ENCODE results near the gene FHL1.
"Not testable (repeated sequence)": the region's sequence is repeated elsewhere in the genome, so short reads cannot be mapped to it uniquely, and the experiment has no call there.

Gene FHL1

DNA sequence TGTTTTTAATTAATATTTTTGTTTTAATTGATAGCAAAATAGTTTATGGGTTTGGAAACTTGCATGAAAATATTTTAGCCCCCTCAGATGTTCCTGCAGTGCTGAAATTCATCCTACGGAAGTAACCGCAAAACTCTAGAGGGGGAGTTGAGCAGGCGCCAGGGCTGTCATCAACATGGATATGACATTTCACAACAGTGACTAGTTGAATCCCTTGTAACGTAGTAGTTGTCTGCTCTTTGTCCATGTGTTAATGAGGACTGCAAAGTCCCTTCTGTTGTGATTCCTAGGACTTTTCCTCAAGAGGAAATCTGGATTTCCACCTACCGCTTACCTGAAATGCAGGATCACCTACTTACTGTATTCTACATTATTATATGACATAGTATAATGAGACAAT lies 63.5 kb downstream of the FHL1 start:
- DNase-seq = no peak

DNA sequence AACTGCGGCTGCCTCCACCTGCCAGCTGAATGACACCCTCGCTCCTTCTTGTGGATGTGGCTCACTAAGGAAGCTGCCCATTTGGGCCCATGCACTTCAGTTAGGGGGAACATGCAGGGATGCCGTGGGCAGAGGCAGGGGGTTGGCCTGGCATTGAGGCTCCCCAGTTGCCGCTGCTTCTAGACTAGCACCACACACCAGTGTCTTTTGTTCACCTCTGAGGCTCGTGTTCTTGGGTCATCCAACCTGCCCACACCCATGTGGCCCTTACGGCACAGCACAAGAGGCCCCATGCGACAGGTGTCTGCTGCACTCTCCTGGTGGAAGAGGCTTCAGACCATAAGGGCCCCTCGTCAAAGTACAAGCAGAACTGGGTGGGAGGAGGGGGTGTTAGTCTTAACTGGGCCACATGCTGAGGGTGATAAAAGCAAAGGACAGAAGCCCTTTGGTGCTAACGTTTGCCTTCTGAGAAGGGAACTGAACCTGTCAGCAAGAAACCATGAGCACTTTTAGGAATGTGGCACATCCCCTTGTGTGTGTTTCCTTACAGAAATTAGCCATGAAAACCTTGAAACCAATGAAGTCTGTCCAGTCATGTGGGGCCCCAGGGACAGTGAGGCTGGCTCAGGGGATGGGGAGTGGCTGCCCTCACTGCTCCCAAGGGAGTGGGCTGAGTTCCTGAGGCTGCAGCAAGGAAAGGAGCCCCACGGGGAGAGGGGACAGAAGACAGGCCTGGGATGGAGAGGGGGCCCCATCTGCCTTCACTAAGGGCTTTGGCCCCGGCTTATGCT lies 64.6 kb downstream of the FHL1 start:
- DNase-seq = no peak

DNA sequence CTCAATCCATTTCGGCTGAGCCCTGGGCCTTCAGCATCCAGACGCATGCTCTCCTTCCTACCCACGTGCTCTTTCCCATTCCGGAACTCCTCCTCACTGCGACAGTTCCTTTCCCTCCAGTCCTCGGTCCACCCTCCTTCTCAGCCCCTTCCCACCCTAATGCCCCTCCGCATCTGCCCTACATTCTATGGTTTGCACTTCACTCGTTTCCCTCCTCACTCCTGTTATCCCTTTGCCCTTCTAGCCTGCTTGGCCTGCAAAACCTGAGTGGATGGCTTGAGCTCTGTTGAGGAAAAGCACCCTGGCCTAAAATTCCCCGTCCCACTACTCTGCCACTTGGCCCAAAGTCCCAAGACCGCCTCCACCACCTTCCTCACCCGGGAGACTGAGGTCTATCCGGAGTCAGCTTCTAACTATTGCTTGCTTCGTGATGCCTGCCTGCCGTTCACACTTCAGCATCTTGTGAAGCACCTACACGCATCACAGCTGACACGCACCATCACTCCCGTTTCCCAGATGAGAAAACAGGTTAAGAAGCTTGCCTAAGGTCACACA lies 65.3 kb downstream of the FHL1 start:
- DNase-seq = no peak

DNA sequence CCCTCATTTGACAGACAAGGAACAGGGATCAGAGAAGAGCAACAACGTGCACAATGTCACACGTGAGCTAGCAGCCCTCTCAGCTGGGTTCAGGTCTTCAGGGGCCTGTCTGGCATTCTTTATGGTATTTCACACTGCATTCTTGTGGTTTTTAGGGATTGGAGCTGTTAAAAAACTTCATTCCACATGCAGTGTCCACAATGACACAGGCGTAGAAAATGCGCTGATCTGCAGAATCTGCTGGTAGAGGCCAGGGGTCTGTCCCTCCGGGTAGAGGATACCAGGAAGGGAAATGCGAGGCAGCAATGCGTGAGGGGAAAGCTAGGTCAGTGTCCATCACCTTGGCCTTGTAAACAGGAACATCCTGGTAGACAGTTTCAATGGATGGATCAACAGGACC lies 67.2 kb downstream of the FHL1 start:
- no peak for DNase-seq

DNA sequence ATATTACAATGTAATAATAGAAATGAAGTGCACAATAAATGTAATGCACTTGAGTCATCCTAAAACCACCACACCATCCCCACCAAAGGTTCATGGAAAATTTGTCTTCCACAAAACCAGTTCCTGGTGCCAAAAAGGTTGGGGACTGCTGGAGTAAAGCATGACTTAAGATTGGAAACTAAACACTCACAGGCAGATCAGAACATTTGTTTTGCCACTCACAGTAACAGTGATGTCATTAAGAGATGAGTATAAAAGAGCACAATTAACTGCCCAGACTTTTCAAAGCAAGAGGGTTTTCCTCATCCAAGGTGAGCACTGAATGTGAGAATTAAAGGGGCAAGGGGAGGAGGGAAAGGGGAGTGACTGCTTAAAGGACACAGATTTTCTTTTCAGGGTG lies 68.2 kb downstream of the FHL1 start:
- no peak for DNase-seq

DNA sequence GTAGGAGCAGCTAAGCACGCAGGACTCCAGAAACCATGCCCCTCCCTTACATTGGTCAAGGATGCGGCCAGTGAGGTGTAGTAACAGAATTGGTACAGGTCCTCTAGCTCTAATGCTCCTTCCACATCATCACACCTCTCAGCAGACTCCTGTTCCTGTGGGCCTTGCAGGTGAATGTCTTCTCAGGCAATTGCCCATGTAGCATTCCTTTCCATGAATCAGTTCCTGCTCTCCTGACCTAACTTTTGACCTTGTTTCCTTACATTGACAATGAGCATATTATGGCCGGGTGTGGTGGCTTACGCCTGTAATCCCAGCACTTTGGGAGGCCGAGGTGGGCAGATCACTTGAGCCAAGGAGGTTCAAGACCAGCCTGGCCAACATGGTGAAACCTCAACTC lies 72.6 kb downstream of the FHL1 start:
- DNase-seq = no peak

DNA sequence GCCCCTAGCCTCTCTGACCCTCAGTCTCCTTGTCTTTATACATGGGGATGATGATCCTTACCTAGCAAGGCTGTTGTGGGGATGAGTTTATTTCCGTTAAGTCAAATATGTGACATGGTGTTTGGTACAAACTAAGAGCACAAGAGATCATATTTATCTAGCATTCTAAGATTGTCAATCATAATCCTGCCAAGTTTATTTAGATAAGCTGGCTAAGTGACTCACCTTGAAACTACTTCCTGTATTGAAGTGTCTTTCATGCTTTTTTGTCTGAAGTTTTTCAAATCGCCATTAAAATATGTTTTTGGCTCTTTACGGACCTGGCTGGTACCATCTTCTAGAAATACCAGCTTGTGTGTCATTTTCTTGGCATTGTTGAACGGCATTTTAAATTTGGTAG lies 73.2 kb downstream of the FHL1 start:
- no peak for DNase-seq

DNA sequence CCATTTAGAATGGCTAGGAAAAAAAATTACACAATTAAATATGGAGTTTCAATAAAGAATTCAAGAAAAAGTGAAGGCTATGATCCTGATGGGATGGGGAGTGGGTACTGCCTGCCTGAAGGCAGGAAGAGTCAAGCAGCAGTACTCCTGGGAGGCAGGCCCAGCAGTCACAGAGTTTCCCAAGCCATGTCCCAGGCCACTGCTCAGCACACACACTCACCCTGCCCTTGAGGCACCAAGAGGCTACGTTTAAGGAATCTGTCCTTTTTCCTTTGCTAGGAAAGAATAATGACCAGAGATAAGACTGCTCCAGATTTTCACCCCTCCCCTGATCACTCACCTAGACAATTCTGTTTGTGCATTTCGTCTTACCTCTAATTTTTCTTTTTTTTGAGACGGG lies 73.6 kb downstream of the FHL1 start:
- no peak for DNase-seq

DNA sequence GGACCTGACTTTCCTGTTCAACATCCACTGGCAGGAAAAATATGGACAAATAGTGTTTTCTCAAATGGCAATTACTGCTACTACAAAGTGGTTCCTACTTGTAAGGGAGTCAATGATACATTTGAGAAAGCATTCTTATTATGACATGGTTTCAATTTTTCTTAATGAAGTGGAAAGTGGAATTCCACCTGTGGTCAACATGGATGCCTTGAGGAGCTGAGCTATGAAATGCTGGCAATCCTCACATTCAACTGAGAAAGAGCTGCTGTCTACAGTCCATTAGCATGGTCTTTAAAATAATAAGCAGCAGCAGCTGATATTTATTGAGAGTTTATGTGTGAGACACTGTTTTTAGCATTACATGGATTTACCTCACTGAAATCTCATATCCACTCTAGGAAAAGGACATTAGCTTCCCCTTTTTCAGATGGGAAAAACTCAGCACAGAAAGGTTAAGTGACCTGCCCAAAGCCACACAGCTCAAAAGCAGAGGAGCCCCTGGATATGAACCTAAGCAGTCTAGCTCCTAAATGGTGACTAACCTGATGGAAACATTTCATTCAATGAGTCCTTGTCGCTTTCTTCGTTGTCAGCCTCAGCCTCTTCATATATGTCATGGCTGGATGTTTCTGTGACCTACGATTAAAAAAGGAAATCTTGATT lies 74.6 kb downstream of the FHL1 start:
- DNase-seq = no peak

DNA sequence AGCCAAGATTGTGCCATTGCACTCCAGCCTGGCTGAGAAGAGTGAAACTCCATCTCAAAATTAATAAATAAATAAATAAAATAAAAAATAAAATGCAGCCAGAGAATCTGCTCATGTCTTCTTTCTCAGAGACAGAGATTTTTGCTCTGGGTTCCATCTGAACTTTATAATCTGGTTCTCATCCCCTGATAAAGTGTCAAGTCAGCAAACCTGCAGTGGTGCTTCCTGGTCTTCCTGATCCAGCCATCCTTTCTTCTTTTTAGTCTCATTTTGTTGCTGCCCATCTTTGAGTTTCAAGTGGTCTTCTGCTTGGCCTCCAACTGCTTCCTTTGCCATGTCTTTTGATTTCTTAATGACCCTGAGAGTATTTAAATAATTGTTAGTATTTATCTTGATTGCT lies 79.7 kb downstream of the FHL1 start:
- DNase-seq = no peak

DNA sequence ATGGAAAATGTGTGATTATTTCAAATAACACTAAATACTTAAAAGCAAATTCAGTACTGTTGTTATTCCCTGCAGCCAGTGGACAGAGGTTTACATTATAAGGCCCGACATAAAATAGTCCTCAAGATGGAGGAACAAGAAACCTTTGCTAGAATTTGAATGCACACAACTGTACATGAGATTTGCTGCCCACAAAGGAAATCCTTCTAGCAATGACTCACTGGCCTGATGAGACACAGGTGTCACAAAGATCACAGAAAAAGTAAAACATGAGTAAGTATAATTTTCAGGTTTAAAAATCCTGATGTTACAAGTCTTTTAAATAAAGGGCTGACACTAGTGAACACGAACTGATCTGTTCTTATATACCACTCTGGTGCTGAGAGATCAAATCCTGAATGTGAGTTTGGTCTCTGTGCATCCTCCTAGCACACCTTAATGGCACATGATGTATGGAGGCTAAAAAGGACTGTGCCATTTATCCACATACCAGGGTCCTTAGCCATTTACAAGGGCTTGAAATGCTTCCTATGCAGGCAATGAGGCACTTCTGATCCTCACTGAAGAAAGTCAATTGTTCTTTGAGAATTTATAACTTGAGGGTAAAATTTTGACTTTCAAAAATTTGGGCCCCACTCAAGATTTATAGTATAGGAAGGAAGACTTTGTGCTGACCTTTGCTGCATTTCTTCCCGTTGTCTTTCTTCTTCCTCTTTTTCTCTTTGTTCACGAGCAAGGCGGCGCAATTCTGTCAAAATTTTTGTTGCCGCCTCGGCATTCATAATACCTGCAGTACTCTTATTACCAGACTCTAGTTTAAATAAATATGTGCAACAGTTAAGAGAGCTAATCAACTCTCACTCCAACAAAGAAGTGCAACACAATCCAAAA lies 80.9 kb downstream of the FHL1 start:
- DNase-seq = no peak

DNA sequence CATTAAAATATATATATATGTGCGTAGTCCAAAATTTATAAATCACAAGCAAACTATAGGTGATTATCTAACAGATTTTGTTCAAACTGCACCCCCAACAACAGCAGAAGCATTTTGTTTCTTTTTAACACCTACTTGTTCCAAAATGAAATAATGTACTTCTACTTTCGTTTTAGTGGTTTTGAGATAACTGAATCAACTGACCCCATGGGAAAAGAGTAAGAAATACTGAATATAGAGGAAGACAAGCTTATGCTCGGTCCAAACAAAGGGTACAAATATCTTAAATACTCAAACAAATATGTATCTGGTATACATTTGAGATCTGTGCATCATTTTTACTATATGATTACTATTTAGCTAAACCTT lies 81.5 kb downstream of the FHL1 start:
- no peak for DNase-seq

DNA sequence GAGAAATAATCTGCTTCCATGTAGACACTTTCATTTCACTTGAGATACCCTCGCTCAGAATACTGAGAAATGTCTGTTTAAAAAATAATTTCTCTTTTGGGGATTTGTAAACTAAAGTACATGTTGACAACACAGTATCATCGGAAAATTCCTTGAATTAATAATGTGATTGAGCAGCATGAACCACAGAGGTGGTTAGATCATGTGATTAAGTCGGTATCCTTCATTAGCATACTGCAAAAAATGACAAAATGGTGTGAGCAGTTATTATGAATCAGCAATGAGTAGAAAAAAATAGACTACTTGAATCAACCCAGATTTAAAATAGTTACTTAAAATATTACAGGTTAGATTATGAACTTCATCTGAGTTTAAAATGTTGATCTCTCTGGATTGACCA lies 89.7 kb downstream of the FHL1 start:
- no peak for DNase-seq

DNA sequence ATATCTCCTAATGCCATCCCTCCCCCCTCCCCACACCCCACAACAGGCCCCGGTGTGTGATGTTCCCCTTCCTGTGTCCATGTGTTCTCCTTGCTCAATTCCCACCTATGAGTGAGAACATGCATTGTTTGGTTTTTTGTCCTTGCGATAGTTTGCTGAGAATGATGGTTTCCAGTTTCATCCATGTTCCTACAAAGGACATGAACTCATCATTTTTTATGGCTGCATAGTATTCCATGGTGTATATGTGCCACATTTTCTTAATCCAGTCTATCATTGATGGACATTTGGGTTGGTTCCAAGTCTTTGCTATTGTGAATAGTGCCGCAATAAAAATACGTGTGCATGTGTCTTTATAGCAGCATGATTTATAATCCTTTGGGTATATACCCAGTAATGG lies 90.5 kb downstream of the FHL1 start:
- not testable (repeated sequence) for DNase-seq

DNA sequence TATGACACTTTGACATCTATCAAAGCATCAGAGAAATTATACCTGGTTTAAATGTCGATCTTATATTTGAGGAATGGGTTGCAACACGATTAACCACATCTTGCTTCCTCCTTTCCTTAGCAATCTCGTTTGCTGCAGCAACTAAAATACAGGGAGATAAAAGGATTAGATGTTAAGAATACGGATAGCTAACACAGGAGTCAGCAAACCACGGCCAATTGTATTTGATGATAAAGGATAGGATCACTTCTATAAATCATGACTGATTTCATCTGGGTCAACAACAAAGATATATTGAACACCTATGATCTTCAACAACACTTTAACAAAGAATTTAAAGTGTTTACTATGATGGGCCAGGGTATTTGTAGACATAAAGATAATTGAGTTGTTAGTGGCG lies 98.9 kb downstream of the FHL1 start:
- DNase-seq = no peak

DNA sequence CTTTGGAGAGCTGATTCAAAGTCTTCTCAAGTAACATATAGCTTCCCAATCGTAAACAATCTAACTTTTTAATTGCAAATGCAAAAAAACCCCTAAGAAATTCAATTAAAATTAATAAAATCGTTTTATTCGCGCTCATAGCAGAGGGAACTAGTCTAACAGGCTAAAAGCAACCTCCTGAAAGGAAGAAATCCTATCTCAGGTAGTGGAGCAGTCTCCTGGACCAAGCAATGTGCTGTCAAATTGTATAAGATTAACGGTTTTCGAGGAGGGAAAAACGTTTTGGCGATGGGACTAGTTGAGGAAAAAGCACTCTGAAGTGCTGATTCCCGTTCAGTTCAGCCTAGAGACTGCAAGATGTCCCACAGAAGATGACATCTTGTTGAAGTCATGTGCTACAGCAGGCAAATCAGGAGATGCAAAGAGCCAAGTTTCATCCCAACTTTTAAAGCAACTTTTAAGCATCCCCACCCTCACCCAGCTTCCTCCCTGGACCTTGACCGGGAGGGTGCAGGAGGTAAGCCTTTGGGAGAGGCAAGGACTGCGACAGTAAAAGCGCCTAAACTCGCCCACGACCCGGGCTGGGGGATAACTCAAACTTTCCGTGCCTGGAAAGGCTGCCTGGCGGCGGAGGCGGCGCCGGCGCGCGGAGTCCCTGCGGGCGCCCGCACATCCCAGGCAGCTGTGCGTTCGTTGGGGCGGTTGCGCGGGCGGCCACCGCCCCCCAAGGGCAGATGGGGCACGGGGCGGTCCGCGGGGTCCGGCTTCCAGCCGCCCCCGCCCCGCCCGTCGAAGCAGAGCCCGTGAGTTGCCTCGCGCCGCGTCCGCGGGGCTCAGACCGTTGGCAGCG lies 103.1 kb downstream of the FHL1 start:
- peak; percentile 38 for DNase-seq

DNA sequence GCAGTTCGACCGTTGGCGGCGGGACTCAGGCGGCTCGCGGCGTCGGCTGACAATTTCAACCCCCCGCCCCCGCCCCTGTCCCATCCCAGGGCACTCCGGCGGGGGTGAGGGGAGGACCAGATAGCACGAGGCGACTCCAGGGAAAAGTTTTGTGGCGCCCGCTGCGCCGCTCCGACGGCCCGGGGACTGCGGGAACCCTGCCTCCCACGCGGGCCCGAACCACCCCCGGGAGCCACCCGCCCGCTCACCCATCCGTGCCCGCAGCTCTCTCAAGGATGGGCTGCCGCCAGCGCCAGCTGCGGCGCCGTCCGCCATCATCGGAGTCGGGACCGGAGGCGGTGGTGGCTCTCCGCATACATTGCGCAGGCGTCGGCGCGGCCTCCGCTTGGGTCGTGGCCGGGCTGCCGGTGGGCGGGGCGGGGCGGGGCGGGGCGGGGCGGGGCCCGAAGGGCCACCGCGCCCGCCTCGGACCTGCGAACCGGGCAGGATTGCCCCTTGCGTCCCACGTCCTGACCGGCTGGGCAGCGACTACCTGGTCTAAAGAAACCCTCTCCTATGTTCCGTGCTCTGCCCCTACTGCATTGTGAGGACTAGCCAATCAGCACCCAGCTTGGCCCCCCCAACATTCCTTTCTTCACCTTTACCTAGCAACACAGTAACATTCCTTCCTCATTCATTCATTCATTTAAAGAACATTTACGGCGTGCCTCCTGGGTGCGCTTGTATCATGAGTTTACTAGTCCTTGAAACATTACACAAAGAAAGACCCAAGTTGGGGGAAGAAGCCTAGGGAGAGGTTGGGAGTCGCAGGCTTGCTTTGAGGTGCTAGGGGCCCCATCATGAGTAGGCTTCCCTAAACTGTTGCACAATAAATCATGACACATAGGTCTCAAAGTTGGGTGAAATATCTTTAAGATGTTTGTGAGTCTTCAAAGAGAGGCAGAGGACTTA lies 104.0 kb downstream of the FHL1 start, which contains the start of gene MAP7D3:
Gene MAP7D3, minus strand, starts transcription at position 360 of the 951 bp plus-strand sequence. Its CDS starts 42 bp downstream, at position 318.
- peak; percentile 54 for DNase-seq

DNA sequence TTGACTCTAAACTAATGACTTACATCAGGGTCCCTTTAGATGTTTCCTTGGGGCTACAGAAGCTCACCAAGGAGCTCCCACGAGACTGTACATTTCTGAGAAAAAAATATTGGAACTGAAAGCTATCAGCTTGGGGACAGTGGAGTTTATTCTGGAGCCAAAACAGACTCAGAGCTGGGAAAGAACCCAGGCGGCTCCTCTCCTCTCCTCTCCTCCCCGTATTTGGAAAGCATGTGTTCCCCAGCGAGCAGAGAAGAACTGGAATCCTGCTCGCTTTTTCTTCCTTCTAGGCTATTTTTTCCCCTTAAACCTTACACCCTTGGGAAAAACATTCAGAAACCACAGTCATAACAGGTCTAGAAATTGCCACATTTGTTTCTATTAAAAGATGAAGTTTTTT lies 108.2 kb downstream of the FHL1 start:
- no peak for DNase-seq

DNA sequence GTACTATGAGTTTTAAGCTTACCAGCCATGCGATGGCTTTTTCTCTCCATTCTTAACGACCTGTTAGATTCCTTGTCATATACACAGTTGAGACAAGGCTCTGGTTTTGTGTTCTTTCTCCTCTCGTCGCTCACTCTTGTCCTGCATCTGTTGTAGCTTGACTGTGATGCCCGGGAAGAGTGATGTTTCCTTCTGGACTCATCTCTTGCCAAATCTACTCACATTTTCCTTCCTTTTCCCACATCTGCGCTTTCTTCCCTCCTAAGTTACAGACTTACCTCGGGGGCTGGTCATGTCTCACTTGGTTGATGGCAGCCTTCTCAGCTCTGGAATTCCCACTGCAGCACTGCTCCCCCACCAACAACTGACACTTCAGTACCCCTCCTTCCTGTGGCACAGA lies 108.7 kb downstream of the FHL1 start:
- DNase-seq = no peak

DNA sequence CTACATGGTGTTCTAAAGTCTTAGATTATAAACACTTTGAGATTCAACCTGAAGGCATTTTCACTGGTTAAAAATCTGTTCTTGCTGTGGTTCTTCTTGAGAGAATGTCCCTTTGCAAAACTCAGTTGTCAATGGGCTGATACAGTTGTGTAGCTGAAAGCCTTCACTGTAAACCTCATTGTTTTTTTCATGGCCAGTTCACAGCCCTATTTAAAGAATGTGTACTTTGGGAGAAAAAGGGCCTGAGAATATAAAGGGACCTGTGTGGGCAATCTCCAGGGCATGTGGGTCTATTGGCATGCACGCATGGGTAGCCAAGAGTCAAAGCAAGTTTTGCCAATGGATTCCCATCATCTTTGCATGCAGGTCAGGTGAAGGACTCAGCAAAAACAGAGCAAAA lies 111.6 kb downstream of the FHL1 start:
- DNase-seq = no peak

DNA sequence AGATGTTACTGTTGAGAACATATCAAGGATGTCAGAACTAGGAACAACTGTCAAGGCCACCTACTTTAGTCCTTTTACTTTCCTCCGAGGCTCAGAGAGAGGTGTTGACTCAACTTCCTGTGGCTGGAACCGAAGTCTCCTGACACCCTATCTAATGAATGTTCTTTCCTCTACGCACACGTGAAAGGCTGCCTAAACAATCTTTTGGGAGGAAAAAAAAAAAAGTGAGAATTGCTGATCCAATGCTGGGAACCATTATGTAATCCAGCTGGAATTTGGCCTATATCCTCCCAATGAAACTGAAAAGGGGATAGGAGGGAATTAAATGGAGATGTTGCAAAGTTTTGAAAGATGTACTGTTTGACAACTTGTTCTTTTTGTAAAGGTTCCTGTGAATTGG lies 112.2 kb downstream of the FHL1 start:
- no peak for DNase-seq

Measured in activated CD4-positive, alpha-beta T cell treated with anti-CD3 and anti-CD28 coated beads for 1 hour (primary cell).